SU-DHL-6 (cell line): ENCODE results near the gene ANKRD49.

Experiments
- EZH2phosphoT487 ChIP-seq: fragments of 200-600 bp; sonication (generic), shearing (Covaris generic); conservative IDR thresholded peaks from 2 replicates; pipeline ENCODE4 v1.6.1; 2018; ENCODE audit warnings: mild to moderate bottlenecking, antibody characterized with exemption, low read length, moderate library complexity, mixed read lengths
- TF ChIP-seq, protein P1 (sequence below): fragments of 200-600 bp; sonication (generic); IDR thresholded peaks from one replicate; pipeline ENCODE4 v1.5.1; 2017; ENCODE audit warnings: antibody characterized with exemption, mild to moderate bottlenecking, low read length, moderate library complexity; ENCODE audit not compliant: insufficient read depth, poor library complexity, severe bottlenecking

DNA sequence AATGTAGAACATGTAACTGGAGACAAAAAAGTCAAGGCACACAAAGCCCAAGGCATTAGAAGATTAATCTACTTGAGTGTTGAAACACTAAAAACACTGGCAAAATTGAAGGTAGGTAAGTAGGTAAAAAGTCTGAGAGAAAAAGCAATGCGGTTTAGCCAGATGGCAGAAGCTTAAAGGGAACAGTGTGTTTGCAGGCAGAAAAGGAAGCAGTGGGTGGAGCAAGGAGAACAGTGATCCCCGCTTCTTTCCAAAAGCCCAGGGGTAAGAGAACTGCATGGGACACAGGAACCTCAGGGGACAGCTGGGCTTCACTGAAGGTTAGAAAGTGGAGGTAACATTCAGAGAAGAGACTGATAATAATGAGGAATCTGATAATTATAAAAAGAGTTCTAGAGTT, 16.2 kb upstream of the ANKRD49 start:
- TF ChIP-seq, protein P1, sequence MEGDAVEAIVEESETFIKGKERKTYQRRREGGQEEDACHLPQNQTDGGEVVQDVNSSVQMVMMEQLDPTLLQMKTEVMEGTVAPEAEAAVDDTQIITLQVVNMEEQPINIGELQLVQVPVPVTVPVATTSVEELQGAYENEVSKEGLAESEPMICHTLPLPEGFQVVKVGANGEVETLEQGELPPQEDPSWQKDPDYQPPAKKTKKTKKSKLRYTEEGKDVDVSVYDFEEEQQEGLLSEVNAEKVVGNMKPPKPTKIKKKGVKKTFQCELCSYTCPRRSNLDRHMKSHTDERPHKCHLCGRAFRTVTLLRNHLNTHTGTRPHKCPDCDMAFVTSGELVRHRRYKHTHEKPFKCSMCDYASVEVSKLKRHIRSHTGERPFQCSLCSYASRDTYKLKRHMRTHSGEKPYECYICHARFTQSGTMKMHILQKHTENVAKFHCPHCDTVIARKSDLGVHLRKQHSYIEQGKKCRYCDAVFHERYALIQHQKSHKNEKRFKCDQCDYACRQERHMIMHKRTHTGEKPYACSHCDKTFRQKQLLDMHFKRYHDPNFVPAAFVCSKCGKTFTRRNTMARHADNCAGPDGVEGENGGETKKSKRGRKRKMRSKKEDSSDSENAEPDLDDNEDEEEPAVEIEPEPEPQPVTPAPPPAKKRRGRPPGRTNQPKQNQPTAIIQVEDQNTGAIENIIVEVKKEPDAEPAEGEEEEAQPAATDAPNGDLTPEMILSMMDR, result no peak
- no peak for TF ChIP-seq EZH2phosphoT487
